HG02588 (cell line): ENCODE results near the gene KRTAP26-1.

ENCODE experiments used
- ATAC-seq: cut with Tn5 transposase; IDR thresholded peaks from one replicate; pipeline ENCODE4 v1.9.1; 2021; ENCODE audit warnings: mild to moderate bottlenecking, moderate library complexity; ENCODE audit not compliant: unreplicated experiment

Gene KRTAP26-1, protein sequence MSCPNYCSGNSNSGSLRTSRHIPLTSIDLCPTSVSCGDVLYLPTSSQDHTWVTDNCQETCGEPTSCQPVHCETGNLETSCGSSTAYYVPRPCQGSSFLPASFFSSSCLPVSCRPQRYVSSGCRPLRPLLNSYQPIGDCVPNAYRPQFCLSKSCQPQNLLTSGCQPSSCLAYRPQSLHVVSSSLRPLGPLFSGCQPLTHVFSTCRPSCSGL

DNA sequence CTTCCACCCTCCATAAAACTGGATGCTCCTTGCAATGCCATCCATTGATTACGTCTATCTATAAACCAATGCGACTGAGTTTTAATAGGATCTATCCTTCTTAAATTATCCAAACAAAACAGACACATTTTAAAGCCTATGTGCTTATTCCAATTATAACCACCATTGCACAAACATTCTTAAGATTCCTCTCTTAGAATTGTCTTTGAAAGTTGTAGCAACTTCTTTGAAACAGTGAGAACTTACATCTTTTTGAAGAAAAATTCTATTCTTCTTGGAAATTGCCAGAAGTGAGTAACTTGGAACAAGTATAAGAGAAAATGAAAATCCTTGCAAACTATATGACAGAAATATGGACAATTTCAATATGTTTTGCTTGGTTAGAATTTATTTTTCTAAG, at the start of gene KRTAP26-1:
Gene KRTAP26-1, minus strand, starts transcription at position 101 of the 400 bp plus-strand sequence. CDS start 280 bp downstream, outside the sequence.
- ATAC-seq = no peak

DNA sequence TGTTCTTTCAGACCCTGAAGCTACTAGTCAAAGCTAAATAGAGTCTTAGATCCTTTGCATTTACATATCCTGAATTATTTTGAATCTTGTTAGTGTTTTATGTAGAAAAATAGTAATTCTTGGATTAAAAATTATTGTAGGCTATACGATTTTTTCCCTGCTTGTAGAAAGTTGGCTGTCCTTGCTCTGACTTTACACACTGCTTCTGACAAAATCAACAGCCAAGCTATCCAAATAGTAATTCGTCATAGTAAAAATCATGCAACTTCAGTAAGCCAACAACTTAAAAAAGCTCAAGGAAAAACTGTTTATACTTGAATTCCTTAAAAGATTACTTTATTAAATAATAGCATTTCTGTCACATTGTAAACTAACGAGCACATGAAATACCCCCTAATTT, 35.8 kb upstream of the KRTAP26-1 start:
- no peak for ATAC-seq

DNA sequence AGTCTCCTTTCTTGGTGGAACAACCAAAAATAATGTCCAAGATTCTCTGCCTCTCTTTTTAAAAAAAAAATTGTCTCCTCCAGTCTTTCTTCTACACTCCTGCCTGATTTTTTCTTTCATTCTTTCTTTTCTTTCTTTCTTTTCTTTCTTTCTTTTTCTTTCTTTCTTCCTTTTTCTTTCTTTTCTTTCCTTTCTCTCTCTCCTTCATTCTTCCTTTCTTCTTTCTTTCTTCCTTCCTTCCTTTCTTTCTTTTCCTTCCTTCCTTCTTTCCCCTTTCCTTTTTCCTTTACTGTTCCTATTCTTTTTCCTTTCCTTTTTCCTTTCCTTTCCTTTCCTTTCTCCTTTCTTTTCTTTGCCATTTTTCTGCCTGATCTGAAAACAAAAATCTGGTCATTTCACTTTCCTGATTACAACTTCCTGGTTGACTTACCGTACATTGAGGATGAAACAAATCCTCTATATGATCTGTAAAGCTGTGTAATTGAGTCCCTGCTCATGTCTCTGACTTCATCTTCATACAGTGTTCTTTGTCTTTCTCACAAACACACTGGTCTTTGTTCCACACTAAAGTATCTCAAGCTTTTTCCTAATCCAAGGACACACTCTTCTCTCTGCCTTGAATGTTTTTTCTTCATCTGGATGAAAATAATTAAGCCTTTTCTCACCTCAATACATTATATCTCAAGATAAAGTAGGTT, 34.3 kb upstream of the KRTAP26-1 start:
- no peak for ATAC-seq

DNA sequence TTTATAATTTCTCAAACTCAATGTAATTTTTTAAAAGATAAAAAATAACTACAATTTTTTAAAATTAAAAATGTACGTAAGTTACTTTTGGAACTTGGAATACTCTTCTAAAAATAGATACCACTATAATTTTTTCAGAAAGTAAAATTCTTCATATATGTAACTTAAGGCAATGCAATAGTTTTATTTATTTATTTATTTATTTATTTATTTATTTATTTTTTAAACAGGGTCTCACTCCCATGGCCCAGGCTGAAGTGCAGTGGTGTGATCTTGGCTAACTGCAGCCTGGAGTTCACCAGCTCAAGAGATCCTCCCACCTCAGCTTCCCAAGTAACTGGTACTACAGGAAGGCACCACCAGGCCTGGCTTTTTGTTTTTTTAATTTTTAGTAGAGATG, 31.4 kb upstream of the KRTAP26-1 start:
- ATAC-seq = no peak

DNA sequence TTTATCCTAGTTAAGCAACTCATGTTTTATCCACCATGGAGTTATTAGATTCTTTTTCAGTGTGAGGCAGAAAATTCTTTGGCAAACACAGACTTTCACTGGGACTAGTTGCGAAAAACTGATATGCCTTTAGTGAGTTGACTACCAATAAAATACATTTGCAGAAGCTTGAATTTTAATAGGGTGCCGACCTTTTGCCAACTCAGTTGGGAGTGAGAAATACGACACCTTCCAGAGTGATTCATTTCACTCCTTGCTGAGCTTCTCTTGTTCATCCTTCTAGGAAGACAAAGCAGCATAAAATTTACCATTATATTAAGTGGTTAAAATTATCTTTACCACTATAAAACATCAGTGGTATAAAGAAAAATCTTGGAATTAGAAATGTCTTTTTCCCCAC, 29.5 kb upstream of the KRTAP26-1 start:
- no peak for ATAC-seq

DNA sequence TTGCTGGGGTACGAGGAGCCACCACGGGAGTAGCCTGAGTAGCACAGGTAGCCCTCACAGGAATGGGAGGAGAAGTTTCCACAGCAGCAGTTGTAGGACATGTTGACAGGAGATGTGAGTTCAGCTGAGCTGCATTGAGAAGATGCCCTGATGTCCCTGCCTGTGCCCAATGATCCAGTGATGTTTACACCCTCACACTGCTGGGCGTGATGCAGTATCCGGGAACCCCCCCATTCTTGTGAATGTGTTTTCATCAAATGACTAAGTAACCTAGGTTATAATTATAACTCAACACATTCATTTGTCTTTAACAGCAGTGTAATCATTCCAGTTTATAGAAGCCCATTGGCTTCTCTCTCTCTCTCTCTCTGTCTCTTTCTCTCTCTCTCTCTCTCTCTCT, 28.4 kb upstream of the KRTAP26-1 start, which contains the start of gene KRTAP23-1:
Gene KRTAP23-1, minus strand, starts transcription at position 101 of the 400 bp plus-strand sequence. Its CDS starts 0 bp downstream, at position 101.
- no peak for ATAC-seq

DNA sequence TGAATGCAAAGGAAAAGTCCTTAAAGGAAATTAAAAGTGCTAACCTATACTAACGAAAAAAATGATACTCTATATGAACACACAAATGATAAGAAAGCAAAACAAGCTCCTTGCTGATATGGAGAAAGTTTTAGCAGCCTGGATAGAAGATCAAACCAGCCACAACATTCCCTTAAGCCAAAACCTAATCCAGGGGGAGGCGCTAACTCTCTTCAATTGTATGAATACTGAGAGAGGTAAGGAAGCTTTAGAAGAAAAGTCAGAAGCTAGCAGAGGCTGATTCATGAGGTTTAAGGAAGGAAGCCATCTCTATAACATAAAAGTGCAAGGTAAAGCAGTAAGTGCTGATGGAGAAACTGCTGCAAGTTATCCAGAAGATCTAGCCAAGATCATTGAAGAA, 24.9 kb upstream of the KRTAP26-1 start:
- ATAC-seq = no peak

DNA sequence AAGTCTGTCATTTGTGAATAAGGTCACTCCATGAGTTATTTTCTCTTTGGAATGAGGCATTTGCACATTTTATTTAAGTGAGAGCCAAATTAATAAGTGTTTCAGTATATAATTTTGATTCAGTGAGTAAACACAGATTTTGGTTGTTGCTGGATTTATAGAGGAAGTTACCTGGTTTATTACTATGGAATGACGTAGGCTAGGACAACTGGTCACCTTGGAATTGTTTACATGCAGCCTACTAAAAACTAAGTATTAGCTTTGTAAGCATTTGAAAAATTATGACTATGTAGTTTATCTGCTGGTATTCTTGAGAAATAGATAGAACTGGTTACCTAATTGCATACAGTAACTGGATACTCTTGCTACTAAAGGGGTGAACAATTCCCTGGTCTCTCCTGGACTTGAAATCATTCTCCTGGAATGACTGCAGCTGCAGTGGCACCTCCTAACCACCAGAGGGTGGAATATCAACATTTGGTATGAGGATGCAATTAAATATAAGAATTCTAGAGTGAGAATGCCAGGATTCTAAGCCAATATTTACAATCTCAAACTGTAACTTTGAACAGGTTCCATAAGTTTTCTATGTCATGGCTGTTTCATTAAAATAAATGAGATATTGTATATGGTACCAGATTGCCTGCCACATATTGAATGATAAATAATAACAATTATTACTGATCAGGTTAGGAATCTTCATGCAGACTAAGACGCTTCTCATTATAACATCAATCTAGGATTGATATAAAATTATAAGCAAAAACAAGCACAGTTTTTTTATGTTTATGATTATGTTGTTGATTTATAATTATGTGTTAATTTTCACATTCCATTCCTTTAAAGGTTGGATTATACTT, 20.8 kb upstream of the KRTAP26-1 start:
- ATAC-seq = no peak

DNA sequence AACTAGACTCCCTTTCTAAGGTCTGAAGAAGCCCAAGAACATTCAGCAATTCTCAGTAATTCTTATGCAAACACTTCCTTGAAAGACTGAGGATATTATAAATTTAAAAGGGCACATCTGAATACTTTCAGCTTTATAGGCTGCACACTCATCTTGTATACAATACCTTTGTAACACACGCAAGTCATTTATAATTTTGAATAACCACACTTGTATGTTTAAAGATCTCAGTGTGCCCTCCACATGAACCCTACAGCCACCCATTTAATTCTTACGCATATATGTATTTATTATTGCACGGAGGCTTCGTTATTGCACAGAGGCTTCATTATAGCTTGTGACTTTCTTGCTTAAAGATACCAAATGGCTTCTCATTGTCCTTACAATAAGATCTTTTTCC, 18.6 kb upstream of the KRTAP26-1 start:
- ATAC-seq = no peak

DNA sequence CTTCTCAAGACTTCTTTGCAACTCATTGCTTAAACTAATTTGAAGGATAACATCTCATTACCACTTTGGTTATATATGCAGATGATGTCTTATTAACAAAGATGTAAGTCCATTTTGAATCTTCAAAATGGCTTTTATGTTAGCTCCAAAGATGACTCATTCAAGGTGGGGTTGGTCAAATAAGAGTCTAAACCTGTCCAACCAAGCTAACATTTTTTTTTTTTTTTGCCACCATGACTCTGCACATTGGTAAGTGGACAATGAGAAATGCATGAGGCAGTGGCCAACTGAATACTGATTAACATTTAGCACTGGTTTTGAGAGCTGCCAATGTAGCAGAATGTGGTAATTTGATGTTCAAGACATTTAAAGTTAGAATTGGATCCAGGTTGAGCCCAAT, 17.7 kb upstream of the KRTAP26-1 start:
- no peak for ATAC-seq

DNA sequence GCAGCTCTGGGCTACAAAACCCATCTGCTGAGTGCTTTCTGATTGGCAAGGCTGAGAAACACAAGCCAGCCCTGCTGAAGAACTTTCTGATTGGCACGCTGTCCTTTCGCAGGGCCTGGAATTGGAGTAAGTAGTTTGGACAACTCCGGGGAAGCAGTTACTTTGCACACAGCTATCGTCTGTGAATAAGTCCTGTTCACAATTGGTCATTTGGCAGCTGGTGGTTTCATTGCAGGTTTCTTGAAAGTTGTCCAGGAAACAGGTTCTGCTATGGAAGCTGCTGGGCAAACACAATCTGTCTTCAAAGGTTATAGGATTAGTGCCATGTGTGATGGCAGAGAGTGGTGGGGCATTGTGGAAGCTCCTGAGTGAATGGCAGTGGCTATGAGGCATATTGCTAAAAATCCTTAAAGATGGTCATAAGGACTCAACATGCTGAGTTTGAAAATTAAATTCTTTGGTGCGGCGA, 17.2 kb upstream of the KRTAP26-1 start, which contains the start of gene KRTAP27-1:
Gene KRTAP27-1, minus strand, starts transcription at position 419 of the 469 bp plus-strand sequence. Its CDS starts 26 bp downstream, at position 393.
- ATAC-seq = no peak

DNA sequence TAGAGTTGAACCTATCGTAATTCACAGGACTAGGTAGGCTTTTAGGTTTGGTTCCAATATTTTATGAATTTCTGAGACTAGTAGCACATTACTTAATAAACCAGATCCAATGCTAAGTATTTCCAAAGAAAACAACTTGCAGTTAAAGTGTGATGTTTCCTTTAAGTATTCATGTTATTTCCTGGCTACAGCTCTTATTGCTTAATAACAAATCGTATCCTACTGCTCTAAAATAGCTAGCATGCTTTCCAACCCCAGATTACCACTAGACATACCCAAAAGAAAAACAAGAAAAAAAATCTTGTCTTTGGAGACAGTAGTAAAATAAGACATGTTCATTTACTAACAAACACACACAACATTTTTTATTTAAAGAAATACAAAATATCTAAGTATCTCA, 16.5 kb upstream of the KRTAP26-1 start:
- ATAC-seq = no peak

DNA sequence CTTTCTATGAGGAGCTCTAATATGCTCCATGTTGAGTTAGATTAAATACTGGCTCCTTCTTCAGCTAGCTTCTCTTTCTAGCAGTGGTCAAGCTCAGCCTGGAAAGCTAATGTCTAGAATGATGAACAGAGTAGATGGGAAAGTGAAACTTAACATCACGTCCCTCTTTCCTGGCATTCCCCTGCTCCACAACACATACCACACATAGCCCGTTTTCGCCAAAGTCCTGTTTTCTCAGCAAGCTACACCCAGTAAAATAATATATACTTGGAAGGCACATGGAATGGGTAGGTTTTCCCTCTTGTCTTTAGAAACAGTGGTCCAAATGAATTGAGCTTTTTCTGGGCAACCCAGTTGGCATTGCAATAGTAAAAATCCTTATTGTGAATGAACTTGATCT, 13.6 kb upstream of the KRTAP26-1 start:
- no peak for ATAC-seq

DNA sequence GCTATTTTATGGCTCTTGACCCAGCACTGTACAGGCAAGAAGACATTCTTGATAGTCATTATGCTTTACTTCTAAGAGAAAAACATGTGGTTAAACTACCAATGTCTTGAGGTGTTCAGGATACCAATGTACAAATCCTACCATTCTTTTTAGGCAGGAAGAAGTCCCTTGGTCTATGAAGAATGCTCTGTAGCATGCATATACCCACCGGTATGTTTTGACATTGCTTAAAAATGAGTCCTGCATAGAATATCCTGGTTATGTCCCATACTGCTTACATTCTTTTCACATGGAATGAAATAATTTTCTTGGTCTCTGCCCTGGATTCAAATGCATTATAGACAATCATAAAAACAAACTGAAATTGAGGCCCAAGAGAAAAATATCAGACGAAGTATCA, 12.6 kb upstream of the KRTAP26-1 start:
- no peak for ATAC-seq

DNA sequence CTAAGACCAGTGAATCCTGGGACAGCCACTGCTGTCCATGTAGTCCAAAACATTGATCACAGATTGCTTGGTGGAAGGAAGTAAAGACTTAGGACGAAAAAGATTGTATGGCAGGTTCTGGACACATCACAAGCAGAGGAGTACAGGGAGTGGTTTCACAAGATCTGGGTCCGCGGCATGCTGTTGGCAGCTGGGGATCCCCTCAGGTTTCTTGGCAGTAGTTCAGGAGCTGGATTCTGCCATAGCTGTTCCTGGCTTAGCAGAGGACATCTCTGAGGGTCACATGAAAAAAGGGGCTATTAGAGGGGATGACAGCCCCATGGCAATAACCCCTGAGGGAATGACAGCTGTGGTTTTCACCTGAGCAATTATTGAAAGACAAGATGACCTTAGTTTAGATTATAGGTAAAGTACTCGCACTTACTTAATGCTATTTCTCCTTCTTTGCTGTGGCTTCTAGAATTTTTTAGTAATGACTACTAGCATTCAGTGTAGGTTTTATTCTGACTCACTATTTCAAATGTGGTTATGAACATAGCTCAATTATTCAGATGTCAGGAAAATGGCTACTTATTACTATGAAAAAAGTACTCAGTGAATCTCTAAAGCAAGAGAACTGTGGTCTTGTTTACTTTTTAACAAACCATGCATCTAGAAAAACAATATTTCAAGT, 9.2 kb upstream of the KRTAP26-1 start:
- no peak for ATAC-seq

DNA sequence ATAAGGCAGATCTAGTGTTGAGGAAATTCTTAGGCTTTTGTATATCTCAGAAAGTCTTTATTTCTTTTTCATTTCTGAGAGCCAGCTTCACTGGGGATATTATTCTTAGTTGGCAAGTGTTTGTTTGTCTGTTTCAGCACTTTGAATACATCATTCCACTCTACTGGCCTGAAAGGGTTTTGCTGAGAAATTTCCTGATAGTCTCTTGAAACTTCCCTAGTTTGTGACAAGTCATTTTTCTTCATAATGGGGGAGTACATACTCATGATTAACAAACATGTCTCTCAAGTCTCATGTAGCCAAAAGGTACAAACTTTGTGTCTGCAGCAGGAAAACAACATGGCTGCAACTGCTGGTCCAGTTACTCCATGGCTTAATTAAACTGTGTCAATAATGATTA, 6.3 kb upstream of the KRTAP26-1 start:
- ATAC-seq = no peak

DNA sequence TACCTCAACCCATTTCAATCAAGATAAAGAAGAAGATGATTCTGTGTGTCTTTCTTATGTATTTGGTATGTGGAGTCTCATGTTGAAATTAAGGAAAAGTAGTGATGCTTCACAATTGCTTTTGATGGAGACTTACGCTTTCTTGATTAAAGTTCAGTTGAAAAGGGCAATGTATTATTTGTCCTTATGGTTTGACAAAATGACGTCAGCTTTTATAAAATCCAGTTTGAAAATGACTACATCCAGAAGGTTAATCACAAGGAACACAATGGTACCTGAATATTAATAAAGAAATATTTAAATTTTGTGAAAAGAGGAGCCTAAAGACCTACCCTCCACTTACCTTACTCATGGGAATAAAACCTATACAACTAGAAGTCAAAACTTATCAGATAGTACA, 4.4 kb downstream of the KRTAP26-1 start:
- no peak for ATAC-seq

DNA sequence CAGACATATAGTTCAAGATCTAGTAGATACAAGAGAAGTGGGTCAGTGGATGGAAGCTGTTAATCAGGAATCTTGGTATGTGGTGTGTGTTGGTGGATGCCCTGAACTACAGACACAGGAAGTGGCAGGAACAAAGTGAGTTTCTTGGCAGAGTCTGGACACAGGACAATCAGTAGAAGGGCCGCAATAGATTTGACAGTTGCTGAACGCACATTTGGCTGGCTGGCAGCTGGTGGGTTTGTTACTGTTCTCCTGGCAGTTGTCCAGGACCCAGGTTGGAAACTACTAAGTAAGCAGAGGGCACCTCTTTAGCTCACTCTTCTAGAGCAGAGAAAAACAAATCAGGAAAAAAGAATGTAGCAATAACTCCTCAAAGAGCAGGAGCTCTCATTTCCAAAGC, 13.2 kb downstream of the KRTAP26-1 start:
- ATAC-seq = no peak

DNA sequence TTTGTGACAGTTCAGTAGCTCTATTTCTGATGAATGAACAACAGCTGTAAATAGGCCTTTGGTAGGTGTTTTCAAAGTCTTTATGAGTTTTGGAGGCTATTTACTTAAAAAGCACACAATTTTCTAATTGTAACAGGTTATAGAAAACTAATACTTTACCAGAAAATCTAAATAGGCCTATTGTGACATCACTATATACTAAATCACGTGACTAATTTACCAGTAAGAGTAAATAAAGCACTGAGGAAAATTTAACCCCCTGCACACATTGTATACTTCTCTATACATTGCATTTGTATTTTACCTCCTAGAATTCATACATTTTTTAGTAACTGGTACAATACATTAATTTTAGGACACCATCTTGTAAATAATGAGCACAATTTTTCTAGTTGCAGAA, 15.0 kb downstream of the KRTAP26-1 start:
- ATAC-seq = no peak

DNA sequence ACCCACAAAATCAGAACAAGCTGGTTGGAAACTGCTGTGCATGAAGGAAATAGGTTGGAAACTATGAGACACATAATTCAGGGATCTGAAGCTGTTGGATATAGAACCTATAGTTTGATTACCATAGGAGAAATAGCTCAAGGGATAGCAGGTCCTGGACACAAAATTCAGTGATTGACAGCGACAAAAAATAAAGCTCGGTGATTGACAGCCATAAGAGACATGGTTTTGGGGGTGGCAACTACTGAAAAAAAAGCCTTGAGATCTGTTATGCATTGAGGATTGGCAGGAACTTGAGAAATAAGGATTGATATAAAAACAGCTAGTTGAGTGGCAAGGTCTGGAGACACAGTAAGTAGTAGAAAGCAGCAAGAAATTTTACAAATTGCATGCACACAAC, 30.9 kb downstream of the KRTAP26-1 start, which contains the start of gene KRTAP25-1:
Gene KRTAP25-1, minus strand, starts transcription at position 300 of the 400 bp plus-strand sequence. Its CDS starts 24 bp downstream, at position 276.
- ATAC-seq = no peak

DNA sequence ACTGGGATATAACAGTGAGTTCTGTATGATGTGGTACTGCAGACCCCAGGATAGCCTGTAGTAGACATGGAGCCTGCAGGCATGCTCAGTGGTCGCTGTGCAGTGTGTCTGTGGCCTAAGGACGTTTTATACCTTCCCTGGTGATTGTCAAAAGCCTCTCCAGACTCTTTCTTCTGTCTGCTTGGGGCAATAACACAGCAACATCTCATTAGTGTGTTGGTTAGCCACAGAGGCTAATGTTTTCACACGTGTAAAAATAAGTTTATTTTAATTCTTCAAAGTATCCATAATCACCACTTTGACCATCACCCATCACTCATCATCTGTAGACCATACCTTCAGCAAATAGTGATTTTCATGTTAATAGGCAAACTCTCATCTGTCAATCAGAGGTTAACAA, 37.3 kb downstream of the KRTAP26-1 start, which contains the start of gene KRTAP24-1:
Gene KRTAP24-1, minus strand, starts transcription at position 101 of the 400 bp plus-strand sequence. Its CDS starts 18 bp downstream, at position 83.
- ATAC-seq = no peak
